Stimulated activated CD4-positive, alpha-beta T cell treated with anti-CD3 and anti-CD28 coated beads, Interleukin-15, amount 100 ng/mL, for 48 hours (primary cell): ENCODE results near the gene RBM20.

Experiments
- DNase-seq, 2 donors: peaks; one replicate each; pipeline ENCODE4 v3.0.0-alpha.2; 2020; ENCODE audit warnings: low read depth in 2 of 2

The RBM20 gene

DNA sequence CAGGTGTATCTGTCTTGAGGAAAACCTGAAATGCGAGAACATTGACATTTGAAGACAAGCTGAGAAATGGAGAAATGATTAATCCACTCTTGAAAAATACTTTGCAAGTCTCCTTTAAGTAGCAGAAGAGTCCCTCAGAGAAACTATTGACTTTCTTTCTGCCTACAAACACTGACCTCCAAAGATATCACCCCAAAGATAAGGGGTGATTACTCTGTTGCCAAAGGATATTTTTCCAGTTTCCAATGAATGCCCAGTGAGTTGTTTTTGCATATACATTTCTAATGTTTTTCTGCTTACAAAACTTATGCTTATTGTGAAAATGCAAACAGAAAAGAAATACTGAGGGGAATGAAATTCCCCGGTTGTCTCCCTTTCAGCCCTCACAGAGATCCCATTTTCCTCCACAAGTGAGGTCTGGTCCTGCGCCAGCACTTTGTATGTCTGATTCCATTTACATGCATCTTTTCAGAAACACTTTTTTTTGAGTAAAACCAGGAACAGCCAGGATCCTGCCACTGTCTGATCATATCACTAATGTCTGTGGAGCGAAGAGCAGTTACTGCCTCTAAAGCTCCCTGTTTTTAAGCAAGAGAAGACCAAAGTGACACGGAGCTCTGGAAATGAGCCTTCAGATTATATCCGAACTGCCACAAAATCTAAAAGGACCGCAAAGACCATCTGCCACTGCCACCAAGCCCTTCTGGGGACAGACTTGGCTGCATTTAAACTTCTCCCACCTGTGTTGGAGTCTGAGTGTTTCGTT, 144.7 kb downstream of the RBM20 start:
- no peak for DNase-seq

- DNase-seq = no peak
Observed at GRCh38 chr10:110789604-110790433, 145.7 kb downstream of the RBM20 start.

GRCh38 chr10:110790913-110791506, 146.9 kb downstream of the RBM20 start:
- no peak for DNase-seq

GRCh38 chr10:110791541-110792073, 147.5 kb downstream of the RBM20 start:
- DNase-seq = no peak

- DNase-seq = no peak
Observed at GRCh38 chr10:110792476-110793125, 148.5 kb downstream of the RBM20 start.

DNA sequence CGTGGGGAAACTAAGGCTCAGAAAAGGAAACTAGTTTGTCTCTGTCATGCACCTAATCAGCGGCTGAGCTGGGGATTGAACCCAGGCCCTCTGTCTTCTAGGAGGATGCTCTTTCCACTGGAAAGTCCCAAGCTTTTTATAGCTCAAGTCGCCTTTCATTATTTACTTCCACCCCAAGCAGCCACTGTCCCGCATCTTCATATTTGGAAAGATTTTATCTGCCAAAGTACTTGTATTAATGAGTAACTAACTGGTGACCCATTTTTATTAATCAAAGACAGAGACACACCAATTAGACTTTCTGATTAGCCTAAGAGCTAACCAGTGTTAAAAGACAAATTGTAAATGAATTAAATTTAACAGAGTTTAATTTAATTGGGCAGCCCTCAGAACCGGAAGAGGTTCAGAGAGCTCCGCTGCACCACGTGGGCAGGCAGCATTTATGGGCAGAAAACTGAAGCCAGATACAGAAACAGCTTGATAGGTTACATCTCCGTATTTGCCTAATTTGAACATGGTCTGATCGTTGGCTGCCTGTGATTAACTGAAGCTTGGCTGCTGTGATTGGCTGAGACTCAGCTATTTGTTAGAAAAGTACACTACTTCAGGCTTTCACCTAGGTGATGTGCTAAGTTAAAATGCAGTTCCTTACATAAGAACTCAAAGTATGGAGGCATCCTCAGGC, 149.1 kb downstream of the RBM20 start:
- no peak for DNase-seq

DNA sequence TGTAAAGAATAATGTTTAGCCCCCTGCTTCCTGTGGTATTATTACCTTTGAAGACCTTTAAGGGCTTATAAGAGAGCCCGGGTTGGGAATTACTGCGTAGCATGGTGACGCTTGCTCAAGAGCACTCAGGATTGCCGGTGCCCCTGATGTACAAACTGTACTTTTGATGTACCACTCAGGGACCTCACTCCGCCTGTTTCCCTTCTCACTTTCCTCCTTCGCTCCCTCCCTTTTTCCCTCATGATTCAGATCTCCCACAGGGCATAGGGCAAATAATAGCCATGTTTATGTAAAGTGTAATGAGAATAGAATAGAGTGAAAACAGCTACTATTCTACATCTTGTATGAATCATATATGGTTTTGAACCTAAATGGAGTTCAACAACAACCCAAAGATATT, 149.8 kb downstream of the RBM20 start:
- DNase-seq = no peak

DNA sequence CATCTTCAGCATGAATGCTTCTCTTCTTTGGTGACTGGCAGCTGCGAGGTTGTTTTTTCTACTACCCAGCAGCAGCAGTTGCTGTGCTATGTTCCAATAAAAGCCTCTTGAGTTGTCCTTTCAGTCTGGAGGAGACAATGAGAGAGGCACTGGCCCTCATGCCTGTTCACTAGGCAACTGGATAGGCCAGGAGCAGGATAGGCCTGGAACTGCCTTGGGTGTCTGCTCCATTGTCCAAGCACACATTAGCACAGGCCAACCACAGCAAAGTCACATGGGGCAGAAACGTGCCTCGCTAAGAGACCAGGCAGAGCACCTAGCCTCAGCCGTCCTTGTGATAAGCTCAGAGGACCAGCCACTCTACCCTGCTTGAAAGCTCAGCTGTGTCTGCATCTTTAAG, 150.7 kb downstream of the RBM20 start:
- DNase-seq = no peak

DNA sequence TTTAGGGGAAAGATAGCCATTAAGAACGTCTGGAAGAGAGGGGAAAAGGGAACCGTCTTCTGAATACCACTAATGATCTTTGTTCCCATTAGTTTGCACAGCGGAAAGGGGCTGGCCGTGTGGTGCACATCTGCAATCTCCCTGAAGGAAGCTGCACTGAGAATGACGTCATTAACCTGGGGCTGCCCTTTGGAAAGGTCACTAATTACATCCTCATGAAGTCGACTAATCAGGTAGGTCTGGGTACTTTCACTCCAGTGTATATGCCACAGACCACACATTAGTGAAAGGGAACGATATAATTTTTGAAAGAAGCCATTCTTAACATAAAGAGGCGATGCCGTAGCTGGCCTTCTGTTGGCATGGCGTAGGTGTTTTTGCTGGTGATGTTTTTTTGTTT, 153.3 kb downstream of the RBM20 start:
- DNase-seq = no peak

- DNase-seq = no peak
Observed at GRCh38 chr10:110798340-110798739, 154.2 kb downstream of the RBM20 start.

DNA sequence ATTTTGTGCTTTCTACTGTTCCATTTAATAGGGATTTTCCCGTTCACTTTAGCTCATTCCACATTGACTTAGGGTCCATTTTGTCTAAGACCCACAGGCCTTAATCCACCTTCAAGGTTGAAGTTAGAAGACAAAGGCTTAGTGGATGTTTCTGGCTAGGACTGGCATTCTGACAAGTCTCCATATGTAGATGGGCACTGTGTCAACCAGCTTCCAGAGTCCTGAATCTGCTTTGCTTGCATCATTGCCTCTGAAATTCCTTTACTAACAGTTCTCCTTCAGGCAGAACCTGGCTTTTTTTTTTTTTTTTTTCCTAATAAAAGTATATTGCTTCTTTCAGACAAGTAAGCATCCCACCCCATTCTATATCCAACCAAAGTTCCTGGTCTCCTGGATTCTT, 158.0 kb downstream of the RBM20 start:
- DNase-seq = no peak

- DNase-seq = no peak
Observed at GRCh38 chr10:110802551-110803238, 158.6 kb downstream of the RBM20 start.

GRCh38 chr10:110803239-110803749, 159.2 kb downstream of the RBM20 start:
- no peak for DNase-seq

DNA sequence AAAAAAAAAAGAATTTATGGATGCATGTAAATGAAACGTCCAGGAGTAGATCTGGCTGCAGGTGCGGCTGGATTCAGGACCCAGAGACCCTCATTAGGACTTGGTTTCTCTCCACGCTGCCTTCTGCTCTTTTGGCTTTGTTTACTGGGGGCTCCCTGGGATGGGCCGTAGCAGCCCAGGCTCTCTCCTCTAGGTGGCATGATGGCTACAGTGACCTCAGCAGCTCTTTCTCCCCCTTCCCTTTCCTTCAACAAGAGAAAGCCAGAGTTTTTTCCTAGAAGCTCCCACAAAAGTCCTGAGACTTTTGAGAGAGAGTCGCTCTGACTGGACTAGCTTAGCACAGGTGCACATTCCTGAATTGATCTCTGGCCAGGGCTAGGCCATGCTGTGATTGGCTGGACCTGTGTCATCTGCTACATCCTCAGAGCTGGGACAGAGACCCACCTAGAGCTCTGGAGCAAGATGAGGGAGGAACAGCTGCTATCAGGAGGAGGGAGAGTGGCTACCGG, 159.7 kb downstream of the RBM20 start:
- no peak for DNase-seq

DNA sequence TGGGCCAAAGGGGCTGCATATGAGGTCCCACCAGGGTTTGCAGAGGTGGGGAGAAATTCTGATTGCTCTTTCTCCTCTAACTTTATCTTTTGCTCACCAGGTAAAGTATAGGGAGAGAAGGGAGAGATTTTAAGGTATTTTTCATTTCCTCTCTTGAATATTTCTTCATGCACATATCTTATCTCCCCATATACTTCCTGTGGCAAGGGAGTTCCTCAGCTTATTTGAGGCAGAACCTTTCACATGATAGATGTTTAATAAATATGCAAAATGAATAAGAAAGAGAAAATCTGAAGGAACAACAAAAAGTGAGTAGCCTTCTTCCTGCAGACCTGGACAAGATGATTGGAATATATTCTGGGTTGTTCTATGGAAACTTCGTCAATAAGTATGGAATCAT, 160.2 kb downstream of the RBM20 start:
- no peak for DNase-seq

DNA sequence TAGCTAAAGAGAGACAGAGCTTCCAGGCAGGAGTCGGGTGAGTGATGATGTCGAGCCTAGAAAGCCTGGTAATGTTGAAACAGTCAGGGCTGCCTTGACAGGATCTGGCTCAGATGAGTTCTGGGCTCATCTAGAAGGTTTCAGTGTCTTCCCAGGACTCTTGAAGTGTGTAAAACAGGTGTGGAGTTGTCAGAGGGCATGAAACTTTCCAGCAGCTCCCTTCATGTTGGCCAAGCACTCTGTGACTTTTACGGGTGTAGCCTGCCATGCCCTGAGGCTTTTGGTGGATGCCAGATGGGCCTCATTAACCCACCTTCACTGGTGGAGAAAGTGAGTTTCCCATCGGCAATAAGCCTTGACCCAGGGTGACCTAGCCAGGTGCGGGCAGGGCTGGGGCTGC, 161.2 kb downstream of the RBM20 start:
- DNase-seq = no peak

- no peak for DNase-seq
Observed at GRCh38 chr10:110806335-110806734, 162.2 kb downstream of the RBM20 start.

DNA sequence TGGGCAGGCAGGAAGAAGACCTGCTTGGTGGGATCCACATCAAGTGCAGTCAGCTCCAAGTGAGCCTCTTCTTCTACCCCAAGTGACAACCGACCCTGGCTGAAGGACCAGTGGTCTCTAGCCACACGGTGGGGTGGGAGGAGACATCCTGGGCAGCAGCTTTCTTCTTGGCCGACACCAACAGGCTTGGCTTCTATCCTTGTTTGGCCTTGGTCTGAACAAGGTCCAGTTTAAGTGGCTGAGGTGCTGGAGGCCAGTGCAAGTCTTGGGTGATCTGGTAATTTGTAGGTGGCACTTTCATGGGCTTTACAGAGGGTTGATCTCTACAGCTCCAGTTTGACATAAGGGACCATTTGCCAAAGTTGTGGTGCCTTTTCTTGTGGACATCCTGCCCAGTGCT, 164.0 kb downstream of the RBM20 start:
- DNase-seq = no peak

DNA sequence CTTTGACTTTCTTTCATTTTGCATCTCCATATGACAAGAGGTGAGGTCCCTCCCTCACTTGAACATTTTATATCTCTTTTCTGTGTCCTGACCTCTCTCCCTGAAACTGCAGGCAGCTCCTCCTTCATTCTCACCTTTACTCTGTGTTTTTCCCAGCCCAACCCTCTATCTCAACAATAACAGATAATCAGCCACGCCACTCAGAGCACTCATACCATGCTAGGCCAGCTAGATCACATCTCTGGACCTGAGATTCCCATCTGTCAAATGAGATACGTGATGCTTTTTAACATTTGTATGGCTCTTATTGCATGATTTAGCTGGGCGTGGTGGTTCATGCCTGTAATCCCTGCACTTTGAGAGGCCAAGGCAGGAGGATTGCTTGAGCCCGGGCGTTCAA, 164.5 kb downstream of the RBM20 start:
- no peak for DNase-seq

GRCh38 chr10:110810625-110811024, 166.5 kb downstream of the RBM20 start:
- no peak for DNase-seq
